Measurements from ENCODE around the gene SLC41A1.

GRCh38 chr1:205791568-205792180 lies 21.3 kb downstream of the SLC41A1 start:
- TF ChIP-seq CTCF (conservative IDR thresholded peaks at IDR 0.05; ENCODE audit: low read depth, low read length) (peak; percentile 74), EZH2 (IDR thresholded peaks at IDR 0.05; ENCODE audit: borderline replicate concordance, low read depth, low read length, poor library complexity, severe bottlenecking) (no peak)

Data from A673 (cell line).